Measurements from ENCODE around the gene EPN2. TPM values are rescaled to one million over a fixed set of nuclear protein-coding genes. Genes with fewer than 3 reads are reported as not detected.

Gene EPN2
- total RNA-seq, 1 experiment from 2014 or later, result 57.8 TPM

GRCh38 chr17:19262650-19263631 lies 25.8 kb downstream of the EPN2 start:
- Histone ChIP-seq H3K56ac (ENCODE audit: insufficient read length, low read depth, low read length) (no peak overlapping the region), H3K9me3 (ENCODE audit: control insufficient read depth, low read depth, low read length) (no peaks in the 10 kb centered on the region), H3K4me1 (ENCODE audit: insufficient read depth, low read length) (peaks cover 7% of the 10 kb centered on the region; the same call in 1 of the 2 replicates), H2AK5ac (ENCODE audit: insufficient read length, low read length) (no peak overlapping the region), H2BK12ac (ENCODE audit: insufficient read length, low read depth, low read length) (no peak overlapping the region), H3K4ac (ENCODE audit: low read depth, low read length) (no peak overlapping the region), H3K14ac (ENCODE audit: insufficient read depth, low read length) (no peak overlapping the region), H3K4me2 (ENCODE audit: insufficient read depth, insufficient read length, low read length) (no peak overlapping the region), H2BK5ac (ENCODE audit: insufficient read length, low read length) (no peak overlapping the region), H2BK15ac (ENCODE audit: low read depth, low read length) (no peak overlapping the region), H3K27me3 (ENCODE audit: insufficient read depth, low read length) (no peaks in the 10 kb centered on the region), H3K27ac (ENCODE audit: insufficient read length, low read depth, low read length) (no peak overlapping the region), H4K5ac (ENCODE audit: insufficient read length, low read depth, low read length) (no peak overlapping the region), H3K23me2 (ENCODE audit: insufficient read length, low read depth, low read length, poor library complexity, severe bottlenecking) (no peaks in the 10 kb centered on the region), H2BK20ac (ENCODE audit: low read depth, low read length, poor library complexity, severe bottlenecking) (no peak overlapping the region), H3K18ac (ENCODE audit: insufficient read length, low read depth, low read length) (no peak overlapping the region), H3K79me2 (ENCODE audit: insufficient read depth, low read length) (peaks cover 8% of the 10 kb centered on the region; the same call in 1 of the 2 replicates), H2AFZ (ENCODE audit: low read length) (no peak overlapping the region), H4K91ac (ENCODE audit: insufficient read length, low read depth, low read length) (no peak overlapping the region), H3K79me1 (ENCODE audit: insufficient read depth, low read depth, low read length, poor library complexity, severe bottlenecking) (peaks cover 7% of the 10 kb centered on the region), H4K20me1 (ENCODE audit: control insufficient read depth, insufficient read depth, insufficient read length) (peaks cover 2% of the 10 kb centered on the region), H4K8ac (replicated peaks; ENCODE audit: insufficient read length, low read depth, low read length) (no peak overlapping the region), H3T11ph (ENCODE audit: low read length) (no peak overlapping the region), H3K23ac (ENCODE audit: insufficient read length, low read depth, low read length) (no peak overlapping the region), H2BK120ac (ENCODE audit: low read depth, low read length, poor library complexity, severe bottlenecking) (no peak overlapping the region), H3K9ac (ENCODE audit: extremely low read depth, insufficient read length, low read length) (no peak overlapping the region)
- no peaks in the 10 kb centered on the region for H3K27me3 Mint-ChIP-seq (ENCODE audit: low read depth)
- TF ChIP-seq, protein P1, sequence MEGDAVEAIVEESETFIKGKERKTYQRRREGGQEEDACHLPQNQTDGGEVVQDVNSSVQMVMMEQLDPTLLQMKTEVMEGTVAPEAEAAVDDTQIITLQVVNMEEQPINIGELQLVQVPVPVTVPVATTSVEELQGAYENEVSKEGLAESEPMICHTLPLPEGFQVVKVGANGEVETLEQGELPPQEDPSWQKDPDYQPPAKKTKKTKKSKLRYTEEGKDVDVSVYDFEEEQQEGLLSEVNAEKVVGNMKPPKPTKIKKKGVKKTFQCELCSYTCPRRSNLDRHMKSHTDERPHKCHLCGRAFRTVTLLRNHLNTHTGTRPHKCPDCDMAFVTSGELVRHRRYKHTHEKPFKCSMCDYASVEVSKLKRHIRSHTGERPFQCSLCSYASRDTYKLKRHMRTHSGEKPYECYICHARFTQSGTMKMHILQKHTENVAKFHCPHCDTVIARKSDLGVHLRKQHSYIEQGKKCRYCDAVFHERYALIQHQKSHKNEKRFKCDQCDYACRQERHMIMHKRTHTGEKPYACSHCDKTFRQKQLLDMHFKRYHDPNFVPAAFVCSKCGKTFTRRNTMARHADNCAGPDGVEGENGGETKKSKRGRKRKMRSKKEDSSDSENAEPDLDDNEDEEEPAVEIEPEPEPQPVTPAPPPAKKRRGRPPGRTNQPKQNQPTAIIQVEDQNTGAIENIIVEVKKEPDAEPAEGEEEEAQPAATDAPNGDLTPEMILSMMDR (conservative IDR thresholded peaks at IDR 0.05), result no peak
- WGBS (ENCODE audit: extremely low coverage, insufficient read length, low lambda C conversion rate), result no CpG with 5 or more reads among the region's 8 CpGs
- peak overlapping the region in 2 of 3 experiments; percentile 11 to 12; a peak in 2 of 7 replicates for H3K27ac Mint-ChIP-seq
- H3K4me1 Mint-ChIP-seq, result peaks cover 26 to 29% of the 10 kb centered on the region in 2 experiments
- H3K36me3 Mint-ChIP-seq (ENCODE audit: insufficient read depth in 1 of 3, low read depth in 3 of 3), result peaks cover 0 to 3% (median 0%) of the 10 kb centered on the region in 3 experiments; a peak in 2 of 7 replicates
- DNase-seq, result no peak
- no peaks in the 10 kb centered on the region; a peak in 1 of 5 replicates for H3K9me3 Mint-ChIP-seq
- H3K4me3 Mint-ChIP-seq, result no peak overlapping the region

All from H9 (cell line).